NCI-H69 (cell line): ENCODE data around the gene AQP5.
"Not testable (repeated sequence)": the region's sequence is repeated elsewhere in the genome, so short reads cannot be mapped to it uniquely, and the experiment has no call there.

ENCODE experiments used
- DNase-seq: peaks from one replicate; lab custom pipeline; 2025; lab: John Stamatoyannopoulos, UW

AQP5 gene

DNA sequence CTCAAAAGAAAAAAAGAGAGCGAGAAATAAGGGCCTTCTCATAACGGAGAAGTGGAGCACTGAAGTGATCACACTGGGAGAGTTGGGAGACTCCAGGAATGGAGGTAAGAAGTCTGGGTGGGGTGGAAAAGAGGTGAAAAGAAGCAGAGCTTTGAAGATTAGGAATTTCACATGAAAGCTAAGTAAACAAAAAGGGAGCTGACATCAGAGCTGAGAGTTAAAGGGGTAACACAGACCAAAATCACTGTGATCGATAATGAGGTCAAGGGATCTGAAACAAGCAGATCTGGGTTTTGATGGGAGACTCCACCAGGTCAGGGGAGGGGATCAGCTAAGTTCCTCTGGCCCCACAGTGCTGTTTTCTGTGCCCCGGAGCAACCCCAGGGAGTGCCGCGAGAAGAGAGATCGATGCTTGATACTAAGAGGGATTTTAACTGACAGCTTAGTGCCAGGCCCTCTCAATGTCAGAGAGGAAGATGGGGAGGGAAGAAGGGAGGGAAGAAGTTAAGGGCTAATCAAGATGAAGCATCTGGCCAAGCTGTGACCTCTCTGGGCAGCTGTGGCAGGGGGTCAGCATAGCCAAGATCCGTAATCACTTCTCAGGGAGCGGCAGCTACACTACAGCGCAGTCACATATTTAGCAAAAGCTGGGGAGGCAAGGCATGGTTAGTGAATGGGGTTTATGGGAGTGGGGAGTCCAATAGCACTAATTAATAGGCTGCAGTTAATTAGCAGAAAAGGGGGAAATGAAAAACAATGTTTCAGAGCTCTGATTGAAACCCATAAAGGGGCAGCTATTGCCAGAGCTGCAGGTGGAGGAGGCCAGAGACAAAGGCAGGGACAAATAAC lies 19.1 kb downstream of the AQP5 start:
- no peak for DNase-seq

DNA sequence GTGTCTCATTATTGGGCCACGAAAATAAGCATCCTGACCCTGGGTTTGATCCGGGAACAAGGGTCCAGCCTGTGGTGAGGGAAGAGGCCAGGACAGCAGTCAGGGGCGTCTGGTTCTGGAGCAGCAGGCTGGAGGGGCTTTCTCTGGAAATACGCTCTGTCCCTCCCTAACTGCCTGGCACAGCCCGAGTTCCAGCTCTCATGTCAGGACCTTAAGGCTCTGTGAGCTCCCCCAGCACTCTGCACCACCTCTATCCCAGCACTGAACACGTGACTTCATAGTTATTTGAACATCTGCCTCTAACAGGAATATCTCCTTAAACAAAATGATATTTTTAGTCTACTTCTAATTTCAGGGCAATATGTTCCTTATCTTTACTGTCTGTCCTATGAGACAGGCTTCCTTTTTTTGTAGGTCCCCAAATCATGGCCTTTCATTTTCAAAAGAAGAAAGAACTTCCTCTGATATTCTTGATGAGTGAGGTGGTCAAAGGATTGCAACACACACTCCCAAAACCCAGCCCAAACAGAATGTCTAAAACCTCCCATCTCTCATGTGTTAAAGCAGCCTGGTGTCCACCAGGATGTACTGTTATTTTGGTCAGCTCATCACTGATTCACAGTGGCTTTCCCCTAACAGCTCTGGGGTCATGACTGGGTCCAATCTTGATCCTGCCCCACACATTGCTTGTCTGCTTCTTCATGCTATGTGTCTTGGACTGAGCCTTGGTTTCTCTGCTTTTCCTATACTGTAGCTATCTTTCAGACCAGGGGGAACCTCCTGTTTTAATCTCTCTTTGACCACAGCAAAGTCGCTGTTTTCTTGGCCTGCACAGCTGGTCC lies 20.8 kb downstream of the AQP5 start:
- no peak for DNase-seq

DNA sequence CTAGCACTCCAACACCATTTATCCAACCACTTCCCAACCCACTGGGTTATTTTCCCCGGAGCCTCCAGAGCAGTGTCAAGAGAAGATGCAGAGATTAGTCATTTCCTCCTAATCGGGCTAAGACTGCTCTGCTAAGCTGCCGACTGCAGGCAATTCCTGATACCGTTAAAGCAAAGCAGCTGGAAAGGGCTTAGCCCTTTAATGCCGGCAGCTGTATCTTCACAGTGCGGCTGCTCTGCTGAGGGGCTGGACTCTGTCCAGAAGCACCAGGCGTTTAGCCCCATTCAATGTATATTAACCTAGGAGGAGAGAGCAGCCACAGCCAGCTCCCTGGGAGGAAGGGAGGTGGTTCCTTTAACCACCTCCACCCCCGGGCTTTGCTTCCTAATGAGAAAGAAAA lies 22.2 kb downstream of the AQP5 start:
- peak; percentile 90 for DNase-seq

DNA sequence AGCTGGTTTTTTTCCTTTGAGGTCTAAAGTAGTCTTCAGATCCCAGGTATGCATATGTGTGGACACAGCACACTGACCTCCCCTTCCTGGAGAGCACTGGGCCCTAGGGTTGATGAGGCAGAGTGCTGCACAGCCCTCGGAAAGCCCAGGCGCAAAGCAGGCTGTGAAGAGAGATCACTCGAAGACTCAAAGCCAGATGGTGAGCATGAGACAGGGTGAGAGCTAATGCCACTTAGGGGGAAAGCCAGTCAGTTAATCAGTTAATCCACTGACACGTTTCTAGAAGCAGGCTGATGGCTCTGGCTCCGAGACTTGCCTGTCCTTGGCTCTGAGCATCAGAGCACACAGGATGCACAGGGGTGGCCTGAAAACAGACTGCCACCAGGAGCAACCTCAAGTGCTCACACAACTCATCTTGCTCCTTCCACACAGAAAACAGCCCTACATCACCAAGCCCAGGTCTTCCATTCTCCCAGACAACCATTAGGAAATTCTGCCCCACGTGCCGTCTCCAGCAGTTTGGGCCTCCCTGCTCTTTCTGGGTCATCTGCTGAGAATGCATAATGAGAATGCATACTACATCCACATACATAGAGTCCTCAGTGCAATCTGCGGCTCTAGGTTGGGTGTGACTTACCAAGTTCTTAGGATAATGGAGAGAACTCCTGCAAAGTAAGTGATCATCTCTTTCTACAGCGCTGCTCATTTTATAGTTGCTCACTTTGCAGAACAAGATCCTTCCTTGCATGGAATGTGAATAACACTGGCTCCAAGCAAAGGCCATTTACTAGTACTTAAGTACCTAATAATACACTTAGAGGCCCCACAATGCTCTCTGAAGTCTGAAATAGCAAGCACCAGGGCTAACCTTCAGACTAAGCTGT lies 23.0 kb downstream of the AQP5 start:
- DNase-seq: peak; percentile 62

DNA sequence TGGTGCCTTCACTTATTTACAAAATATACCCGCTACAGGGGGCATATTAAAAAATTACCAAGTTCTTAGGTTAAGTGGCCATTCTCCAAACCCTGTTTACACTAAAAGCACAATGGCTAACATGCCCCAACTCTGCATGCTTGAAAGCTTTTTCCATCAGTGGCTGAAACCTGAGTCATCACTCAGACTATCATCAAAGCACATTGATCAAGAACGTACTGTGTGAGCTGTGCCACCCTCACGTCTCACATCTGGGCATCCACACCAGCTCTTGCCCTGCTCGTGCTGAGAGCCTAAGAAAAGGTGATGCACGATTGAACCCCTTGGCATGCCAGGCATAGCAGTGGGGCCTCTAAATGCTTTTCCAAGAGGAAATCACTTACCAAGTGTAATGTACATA lies 24.3 kb downstream of the AQP5 start:
- DNase-seq: peak; percentile 85

DNA sequence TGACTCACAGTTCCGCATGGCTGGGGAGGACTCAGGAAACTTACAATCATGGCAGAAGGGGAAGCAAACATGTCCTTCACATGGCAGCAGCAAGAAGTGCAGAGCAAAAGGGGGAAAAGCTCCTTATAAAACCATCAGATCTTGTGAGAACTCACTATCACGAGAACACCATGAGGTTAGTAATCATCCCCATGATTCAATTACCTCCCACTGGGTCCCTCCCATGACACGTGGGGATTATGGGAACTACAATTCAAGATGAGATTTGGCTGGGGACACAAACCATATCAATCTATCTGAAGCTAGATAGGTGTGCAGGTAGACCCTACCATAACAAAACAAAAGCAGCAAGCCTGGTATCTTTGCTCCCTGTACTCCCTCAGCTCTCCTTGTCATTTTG lies 24.8 kb downstream of the AQP5 start:
- DNase-seq: not testable (repeated sequence)

DNA sequence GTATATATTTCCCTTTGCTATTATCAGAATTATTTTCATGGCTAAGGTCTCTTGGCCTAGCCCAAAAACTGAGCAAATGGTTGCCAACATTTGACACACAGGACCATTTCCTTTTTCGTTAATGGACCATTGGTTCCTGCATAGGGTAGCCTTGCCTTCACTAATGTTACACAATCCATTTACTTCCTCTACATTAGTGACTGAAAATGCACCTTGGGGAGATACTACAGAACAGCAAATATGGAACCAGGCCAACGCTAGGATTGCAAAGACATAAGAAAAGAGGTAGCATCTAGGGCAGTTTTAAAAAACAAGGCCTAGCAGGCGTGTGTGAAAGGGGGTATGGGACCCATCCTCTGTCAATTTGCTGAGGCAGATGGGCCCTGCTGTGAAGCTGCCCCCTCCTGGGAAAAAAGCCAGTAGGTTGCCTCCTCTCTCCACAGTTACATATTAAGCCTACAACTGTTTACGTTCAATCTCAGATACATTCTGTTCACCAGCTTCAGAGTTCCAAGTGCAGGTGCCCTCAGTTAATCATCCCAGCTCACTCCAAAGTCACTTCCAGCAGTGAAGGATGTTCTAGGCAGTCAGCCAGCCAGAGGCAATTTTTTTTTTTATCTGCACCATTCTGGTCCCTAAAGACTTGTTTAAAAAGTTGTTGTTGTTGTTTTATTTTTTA lies 26.1 kb downstream of the AQP5 start:
- peak; percentile 80 for DNase-seq

DNA sequence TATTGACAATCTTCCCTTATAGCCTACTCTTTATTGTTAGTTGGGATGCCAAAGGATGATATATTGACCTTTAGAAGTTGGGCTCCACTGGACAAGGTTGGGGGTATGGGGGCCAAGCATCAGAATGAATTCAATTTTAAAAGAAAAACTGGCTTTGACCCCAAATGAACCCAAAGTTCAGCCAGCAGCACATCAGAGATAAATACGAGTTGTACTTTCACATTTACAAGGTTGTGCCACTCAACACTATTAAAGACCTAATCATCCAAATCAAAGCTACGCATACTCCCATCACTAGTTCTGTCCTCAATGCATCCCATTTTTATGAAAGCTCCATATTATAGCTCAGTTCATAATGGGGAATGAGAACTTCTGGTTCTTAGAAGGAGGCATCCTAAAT lies 27.7 kb downstream of the AQP5 start:
- DNase-seq: not testable (repeated sequence)

DNA sequence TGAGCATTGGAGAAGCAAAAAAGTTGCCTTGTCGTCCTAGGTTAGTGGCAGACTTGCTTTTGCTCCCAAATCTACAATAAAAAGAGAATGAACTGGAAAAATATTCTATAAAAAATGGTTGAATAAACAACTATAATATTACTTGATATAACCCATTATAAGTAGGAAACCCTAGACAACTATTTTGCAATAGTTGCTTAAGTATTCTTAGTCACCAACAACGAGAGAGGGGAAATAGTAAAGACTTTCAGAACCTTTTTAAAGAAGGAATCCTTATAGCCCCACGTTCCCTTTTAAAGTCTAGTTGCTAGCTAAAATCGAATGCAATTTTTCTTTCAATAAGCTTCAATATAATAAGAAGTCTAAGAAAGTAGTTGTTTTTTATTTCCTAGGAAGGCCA lies 28.6 kb downstream of the AQP5 start:
- DNase-seq: no peak

DNA sequence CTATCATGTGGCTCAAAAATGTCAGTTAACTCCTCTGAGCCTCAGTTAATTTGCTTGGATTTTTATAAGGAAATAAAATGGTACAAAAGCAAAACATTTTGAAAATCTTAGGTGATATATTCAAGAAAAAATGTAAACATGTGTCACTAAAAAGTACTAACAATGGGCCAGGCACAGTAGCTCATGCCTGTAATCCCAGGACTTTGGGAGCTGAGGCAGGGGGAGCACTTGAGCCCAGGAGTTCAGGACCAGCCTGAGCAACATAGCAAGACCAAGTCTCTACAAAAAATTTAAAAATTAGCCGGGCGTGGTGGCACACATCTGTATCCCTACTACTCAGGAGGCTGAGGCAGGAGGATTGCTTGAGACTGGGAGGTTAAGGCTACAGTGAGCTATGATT lies 36.8 kb downstream of the AQP5 start:
- no peak for DNase-seq

DNA sequence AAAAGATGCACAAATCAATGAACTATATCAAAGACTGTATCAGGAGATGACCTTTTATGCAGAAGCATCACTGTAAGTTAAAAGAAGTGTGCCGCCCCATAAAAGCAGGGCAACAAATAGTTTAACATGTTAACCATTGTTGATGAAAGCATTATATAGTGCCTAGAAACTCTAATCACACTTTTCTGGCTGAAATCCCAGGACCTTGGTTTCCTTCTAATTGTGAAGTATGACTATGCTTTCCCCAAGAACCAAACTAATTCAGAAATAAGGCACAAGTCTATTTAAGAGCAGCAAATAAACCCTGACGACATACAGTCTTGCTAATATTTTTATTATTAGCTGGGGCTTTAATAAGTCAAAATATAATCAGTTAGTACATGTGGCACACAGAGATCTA lies 41.9 kb downstream of the AQP5 start:
- DNase-seq: no peak

DNA sequence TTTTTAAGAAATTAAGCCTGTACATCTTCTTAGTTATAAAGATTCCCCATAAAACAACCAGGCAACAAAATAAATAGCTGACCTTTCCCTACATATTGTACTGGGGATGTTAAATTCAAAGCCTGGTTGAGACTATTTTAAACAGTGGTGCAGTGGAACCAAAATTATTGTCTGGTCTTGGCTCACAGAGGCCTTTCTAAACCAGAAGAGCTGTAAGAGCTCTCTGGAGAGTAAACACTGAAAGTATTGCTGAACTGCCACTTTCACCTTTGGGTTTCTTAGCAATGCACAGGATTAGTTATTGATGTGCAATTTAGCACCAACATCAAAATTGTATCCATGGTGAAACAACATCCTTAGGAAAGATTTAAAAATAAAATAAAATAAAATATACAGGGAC lies 43.0 kb downstream of the AQP5 start:
- DNase-seq: no peak

DNA sequence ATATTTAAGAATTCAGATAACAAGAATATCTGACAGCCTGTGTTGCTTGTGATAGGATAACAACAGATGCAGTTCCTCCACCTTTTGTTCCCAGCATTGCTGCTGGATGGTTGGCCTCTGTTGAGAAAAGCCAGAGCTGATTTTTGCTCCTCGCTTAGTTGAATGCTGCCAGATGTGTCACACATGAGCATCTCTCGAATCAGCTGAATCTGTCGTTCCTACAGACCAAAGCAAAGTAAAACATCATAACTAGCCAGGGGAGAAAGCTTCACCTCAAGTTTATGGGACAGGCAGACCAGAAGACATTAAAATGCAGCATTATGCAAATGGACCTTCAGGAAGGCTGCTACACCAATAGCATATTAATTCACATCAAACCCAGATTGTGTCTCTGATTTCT lies 43.5 kb downstream of the AQP5 start:
- no peak for DNase-seq

DNA sequence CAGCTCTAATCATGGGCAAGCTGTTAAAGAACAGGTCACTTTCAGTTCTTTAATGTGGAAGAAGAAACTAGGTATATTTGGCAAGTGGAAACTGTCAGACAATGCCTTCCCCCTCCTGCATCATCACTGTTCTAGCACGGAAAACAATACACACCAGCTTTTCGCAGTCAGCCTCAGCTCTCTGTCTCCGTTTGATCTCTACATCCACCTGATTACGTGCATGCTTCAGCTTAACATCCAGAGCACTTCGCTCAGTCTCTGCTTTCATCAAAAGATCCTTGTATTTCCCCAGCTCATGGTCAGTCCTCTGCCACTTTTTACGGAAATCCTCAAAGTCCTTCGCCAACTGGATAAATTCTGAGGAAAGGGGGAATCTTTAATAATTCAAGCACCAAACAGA lies 44.6 kb downstream of the AQP5 start:
- DNase-seq: no peak

DNA sequence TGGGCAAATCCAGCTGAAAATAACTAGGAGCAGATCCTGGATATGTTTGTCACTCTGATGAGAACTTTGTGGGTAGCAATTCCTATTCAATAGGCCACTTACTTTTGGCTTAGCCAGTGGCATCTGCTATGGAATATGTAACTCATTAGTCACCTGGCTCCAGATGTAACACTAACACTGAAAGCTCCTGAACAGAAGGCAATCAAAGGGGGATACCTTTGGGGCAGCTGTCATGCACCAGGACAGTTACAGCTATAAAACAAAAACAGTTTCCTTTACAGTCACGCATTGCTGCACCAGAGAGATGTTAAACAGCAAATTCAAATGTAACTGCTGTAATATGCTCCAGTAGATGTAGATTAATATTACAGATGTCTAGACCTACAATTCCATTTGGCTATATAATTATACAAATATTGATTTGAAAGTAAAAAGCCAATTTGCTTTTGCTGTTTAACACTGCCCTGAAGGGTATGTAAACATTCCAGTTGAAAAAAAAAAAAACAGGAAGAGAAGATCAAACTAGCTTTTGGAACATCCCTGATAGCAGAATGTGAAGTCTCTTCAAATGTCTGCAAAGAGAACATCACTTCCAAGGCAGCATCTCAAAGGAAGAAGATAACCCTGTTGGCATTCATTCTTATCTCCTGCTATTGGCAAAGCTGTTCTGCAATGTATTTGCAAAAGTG lies 45.2 kb downstream of the AQP5 start:
- peak; percentile 87 for DNase-seq

DNA sequence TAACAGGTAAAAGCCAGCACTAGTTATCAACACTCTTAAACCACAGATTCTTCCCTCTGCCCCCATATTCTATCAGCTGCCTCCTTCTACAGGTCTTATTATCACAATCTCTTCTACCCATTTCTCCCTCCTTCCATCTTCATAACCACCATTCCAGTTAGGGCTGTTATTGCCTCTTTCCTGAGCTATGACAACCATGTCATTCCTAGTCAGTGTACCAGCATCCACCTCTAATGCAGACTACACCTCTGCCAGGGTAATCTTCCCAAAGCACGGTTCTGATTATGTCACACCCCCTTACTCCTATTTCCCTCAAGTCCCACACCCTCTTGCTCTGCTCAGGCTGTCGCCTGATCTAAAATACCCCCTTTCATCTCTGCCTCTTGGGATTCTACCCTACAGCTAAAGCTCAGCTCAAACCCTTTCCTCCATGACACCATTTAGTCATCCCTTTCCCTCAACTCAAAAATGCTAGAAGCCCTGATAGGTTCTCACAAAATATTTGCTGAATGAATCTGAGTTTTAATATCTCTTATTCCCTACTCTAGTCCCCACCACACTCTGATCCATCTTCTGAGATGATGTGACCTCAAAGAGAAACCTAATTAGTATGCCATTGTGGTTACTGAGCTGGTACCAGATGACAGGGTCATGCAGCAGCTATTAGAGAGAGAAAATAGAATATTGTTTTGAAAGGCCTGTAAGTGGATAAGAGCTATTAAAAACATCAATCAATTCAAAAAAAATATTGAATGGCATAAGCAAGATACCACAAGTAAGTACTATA lies 51.9 kb downstream of the AQP5 start:
- no peak for DNase-seq

DNA sequence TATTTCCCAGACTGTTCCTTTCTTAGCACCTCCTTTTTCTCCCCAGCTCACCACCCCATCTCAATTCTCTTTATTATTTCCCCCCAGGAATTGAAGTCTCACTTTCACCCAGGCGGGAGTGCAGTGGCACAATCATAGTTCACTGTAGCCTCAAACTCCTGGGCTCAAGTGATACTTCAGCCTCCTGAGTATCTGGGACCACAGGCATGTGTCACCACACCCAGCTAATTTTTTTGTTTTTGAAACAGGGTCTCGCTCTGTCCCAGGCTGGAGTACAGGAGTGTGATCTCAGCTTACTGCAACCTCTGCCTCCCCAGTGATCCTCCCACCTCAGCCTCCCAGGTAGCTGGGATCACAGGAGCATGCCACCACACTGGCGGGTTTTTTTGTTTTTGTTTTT lies 52.7 kb downstream of the AQP5 start:
- DNase-seq: no peak
